Activated CD4-positive, alpha-beta T cell treated with anti-CD3 and anti-CD28 coated beads, Interleukin-2, amount 50 U/mL, for 1 hour (primary cell): Measurements from ENCODE around the gene CYP2C19.
"Not testable (repeated sequence)": the region's sequence is repeated elsewhere in the genome, so short reads cannot be mapped to it uniquely, and the experiment has no call there.

Experiments used
- DNase-seq: peaks from one replicate; pipeline ENCODE4 v3.0.0-alpha.2; 2020

Gene CYP2C19

DNA sequence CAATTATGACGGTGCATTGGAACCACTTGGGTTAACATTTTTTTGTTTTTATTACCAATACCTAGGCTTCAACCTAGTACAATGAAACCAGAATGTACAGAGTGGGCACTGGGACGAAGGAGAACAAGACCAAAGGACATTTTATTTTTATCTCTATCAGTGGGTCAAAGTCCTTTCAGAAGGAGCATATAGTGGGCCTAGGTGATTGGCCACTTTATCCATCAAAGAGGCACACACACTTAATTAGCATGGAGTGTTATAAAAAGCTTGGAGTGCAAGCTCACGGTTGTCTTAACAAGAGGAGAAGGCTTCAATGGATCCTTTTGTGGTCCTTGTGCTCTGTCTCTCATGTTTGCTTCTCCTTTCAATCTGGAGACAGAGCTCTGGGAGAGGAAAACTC is at the start of gene CYP2C19:
TSS of gene CYP2C19 (plus strand) at position 289 of the 400 bp plus-strand sequence. CDS start at position 314, 25 bp downstream.
- DNase-seq = no peak

DNA sequence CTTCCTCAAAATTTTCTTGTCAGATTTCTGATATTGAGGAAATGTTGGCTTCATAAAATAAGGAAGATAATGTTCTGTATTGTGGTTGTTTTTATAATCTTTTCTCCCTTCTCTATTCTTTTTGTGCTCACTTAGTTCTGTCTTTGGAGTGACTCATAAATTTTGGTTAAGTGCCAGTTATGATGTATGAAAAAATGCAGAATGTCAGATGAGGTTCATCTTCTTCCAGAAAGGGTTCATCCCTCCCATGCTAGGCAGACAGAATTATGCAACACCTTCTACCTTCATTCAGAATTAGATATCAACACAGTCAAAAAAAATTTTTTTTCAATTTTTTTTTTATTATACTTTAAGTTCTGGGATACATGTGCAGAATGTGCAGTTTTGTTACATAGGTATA is 36.6 kb upstream of the CYP2C19 start:
- no peak for DNase-seq

DNA sequence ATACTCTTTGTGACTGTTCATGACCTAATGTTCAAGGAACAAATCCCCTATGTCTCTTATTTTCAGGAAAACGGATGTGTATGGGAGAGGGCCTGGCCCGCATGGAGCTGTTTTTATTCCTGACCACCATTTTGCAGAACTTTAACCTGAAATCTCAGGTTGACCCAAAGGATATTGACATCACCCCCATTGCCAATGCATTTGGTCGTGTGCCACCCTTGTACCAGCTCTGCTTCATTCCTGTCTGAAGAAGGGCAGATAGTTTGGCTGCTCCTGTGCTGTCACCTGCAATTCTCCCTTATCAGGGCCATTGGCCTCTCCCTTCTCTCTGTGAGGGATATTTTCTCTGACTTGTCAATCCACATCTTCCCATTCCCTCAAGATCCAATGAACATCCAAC is 27.3 kb upstream of the CYP2C19 start:
- DNase-seq = no peak

DNA sequence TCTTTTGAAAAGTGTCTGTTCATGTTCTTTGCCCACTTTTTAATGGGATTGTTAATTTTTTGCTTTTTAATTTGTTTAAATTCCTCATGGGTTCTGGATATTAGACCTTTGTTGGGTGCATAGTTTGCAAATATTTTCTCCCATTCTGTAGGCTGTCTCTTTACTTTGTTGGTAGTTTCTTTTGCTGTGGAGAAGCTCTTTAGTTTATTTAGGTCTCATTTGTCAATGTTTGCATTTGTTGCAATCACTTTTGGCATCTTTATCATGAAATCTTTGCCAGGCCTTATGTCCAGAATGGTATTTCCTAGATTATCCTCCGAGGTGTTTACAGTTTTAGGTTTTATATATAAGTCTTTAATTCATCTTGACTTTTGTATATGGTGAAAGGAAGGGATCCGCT is 23.9 kb upstream of the CYP2C19 start:
- DNase-seq = no peak

DNA sequence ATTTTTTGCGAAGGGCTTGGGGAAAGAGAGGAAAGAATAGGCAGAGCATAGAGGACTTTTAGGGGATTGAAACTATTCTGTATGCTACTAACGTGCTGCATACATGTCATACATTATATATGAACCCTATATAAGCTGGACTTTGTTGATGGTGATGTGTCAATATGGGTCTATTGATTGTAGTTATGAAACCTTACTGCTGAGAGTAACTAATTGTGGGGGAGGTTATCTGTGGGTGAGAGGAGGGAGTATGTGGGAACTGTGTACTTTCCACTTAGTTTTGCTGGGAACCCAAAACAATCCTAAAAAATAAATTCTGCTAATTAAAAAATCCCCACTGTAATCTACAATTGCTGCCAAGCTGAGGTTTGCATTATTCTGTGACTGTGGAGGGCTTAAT is 15.3 kb upstream of the CYP2C19 start:
- DNase-seq = no peak

DNA sequence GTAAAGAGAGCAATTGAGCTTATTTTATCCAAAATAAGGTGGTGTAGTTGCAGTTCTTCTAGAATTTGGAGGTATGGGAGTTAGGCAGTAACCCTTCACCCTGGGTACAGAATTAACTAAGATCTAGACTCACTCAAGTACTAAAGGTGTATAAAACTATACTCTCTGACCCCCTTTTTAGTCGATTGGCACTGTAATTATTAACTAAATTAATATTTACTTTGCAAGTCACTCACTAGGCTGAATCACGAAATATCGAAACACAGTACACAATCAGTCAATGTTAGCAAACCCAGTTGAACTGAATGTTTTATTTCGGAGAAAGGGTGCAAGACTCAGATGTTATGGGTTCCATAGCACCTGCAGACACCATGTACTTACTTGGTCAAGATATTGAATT is 14.6 kb upstream of the CYP2C19 start:
- DNase-seq = no peak

DNA sequence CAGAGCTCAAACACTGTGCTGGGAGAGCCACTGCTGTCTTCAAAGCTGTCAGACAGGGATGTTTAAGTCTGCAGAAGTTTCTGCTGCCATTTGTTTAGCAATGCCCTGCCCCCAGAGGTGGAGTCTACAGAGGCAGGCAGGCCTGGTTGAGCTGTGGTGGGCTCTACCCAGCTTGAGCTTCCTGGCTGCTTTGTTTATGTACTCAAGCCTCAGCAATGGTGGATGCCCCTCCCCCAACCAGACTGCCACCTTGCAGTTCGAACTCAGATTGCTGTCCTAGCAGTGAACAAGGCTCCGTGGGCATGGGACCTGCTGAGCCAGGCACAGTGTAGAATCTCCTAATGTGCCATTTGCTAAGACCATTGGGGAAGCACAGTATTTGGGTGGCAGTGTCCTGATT is 4.6 kb upstream of the CYP2C19 start:
- DNase-seq = no peak

DNA sequence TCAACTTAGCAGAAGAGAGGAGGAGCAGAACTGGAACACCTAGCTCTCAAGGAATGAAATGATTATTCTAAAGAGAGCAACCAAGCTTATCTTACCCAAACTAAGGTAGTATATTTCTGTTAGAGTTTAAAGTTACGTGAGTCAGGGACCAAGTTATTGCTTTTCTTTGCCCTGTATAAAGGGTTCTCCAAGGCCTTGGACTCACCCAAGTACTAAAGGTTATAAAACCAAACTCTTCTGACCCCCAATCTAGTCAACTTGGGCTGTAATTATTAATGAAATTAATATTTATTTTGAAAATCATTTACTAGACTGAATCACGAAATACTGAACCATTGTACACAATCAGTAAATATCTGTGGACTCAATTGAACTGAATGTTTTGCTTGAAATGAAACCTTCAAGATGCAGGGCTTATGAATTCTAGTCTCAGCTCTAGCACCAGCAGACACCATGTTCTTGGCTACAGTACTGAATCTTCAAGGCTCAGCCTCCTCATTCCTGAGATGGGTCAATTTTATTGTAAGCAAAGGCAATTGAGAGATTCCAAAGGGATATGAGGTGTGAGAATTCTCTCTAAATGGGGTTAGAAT is 1.8 kb upstream of the CYP2C19 start:
- DNase-seq = no peak

DNA sequence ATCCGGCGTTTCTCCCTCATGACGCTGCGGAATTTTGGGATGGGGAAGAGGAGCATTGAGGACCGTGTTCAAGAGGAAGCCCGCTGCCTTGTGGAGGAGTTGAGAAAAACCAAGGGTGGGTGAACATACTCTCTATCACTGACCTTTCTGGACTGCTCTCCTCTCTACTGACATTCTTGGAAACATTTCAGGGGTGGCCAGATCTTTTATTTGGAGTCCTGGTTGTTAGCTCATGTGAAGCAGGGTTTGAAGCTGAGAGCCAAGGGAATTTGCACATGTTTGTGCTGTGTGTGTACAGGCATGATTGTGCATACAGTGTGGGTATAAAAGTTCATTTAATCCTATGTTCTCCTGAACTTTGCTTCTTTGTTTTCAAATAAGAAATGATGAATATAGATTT is 12.9 kb downstream of the CYP2C19 start:
- DNase-seq = not testable (repeated sequence)

DNA sequence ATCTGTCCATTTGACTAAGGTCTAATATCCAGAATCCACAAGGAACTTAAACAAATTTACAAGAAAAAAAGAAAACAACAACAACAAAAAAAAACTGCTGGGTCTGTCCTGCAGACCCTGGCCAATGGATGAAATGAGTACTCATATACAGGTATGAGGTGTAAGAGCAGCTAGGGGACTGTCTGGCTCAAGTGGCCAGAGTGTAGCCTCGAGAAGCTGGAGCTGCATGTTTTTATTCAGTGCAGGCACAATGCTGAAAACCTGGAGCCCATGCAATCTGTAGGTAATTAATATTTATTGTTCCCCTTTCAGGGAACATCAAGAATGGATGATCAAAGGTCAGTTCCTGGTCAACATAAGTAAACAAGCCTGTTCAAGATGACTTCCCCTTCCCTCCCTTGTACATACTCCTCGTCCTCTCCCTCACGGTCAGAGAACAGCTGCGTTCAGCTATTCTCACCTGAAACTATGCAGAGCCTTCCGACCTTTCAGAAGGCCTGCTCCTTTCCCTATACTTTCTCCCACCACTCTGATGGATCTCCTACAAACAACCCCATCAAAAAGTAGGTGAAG is 15.5 kb downstream of the CYP2C19 start:
- no peak for DNase-seq

DNA sequence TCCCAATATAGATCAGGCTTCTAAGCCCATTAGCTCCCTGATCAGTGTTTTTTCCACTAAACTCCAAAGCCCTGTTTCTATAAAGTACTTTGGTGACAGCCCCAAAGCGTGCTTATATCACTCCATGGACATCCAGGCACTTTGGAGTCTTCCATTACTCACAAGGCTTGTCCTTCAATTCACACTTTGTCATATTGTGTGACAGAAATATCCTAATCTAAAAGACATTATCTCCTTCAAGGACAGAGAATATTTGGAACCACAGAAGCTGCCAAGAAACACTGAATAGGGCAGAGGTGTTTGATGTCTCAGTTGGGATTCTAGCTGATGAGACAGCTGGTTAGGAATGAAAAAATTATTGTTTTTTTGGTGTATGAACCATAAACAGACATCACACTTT is 18.4 kb downstream of the CYP2C19 start:
- DNase-seq = no peak

DNA sequence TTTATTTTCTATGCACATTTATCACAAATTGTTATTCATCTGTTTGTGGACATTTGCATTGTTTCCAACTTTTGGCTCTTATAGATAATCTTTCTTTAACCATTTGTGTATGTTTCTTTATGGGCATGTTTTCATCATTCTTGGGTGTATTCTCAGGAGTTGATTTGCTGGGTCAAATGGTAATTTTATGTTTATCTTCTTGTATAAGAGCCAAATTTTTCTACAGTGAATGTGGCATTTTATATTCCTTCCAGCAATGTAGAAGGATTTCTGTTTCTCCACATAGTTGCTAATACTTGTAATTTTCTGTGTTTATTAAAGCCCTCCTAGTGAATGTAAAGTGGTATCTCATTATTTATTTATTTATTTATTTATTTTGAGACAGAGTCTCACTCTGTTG is 21.8 kb downstream of the CYP2C19 start:
- no peak for DNase-seq

DNA sequence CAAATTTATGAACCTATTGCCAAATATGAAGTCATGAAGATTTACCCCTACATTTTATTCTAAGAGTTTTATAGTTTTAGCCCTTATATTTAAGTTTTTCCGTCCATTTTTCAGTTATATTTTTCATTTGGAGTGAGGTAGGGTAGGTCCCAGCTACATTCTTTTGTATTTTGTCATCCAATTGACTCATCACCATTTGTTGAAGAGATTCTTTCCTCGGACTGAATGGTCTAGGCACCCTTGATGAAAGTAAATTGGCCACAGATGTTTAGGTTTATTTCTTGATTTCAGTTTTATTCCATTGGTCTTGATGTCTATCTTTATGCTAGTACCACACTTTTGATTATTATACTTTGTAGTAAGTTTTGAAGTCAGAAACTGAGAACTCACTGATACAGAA is 22.7 kb downstream of the CYP2C19 start:
- DNase-seq = no peak

DNA sequence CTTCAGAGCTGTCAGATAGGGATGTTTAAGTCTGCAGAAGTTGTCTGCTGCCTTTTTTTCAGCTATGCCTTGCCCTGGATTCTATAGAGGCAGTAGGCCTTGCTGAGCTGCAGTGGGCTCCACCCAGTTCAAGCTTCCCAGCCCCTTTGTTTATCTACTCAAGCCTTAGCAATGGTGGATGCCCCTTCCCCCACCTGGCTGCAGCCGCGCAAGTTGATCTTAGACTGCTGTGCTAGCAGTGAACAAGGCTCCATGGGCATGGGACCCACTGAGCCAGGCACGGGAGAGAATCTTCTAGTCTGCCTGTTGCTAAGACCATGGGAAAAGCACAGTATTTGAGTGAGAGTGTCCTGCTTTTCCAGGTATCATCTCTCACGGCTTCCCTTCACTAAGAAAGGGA is 38.1 kb downstream of the CYP2C19 start:
- DNase-seq = not testable (repeated sequence)

DNA sequence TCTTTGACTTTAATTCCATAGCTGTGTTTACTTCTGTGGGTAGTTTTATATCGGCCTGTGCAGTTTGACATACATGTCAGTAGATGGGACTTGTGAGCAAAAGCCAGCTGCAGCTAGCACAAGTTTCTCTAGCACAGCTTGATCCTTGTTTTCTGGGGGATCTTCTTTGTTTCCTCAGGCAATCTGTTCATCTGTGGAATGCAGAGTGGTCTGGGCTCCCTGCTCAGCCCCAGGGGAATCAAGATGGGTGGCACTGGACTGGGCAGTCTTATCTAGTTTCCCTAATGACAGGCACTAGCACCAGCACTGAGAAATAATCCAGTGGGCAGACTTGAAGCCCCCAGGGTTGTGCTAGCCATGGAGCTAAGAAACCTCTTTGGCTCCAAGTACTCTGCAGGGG is 40.8 kb downstream of the CYP2C19 start:
- DNase-seq = no peak

DNA sequence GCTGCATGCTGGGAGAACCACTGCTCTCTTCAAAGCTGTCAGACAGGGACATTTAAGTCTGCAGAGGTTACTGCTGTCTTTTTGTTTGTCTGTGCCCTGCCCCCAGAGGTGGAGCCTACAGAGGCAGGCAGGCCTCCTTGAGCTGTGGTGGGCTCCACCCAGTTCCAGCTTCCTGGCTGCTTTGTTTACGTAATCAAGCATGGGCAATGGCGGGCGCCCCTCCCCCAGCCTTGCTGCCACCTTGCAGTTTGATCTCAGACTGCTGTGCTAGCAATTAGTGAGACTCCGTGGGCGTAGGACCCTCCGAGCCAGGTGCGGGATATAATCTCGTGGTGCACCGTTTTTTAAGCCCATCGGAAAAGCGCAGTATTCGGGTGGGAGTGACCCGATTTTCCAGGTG is 67.5 kb downstream of the CYP2C19 start:
- not testable (repeated sequence) for DNase-seq

DNA sequence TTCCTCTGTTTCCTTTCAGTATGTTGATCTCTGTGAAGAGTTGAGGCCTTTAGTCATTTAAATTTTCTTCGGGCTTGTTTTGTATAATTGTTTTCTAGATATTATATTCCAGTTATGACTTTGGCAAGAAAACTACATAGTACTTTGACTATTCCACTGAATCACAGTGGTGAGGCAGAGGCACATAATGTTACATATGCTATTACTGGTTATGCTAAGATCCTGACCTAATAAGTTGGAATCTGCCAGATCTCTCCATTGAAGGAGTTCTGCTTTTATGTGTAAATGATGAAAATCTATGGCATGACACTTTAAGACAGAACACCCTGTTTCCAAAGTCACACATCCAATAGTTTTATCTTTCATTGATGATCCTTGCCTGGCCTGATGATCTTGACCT is 83.7 kb downstream of the CYP2C19 start:
- no peak for DNase-seq

DNA sequence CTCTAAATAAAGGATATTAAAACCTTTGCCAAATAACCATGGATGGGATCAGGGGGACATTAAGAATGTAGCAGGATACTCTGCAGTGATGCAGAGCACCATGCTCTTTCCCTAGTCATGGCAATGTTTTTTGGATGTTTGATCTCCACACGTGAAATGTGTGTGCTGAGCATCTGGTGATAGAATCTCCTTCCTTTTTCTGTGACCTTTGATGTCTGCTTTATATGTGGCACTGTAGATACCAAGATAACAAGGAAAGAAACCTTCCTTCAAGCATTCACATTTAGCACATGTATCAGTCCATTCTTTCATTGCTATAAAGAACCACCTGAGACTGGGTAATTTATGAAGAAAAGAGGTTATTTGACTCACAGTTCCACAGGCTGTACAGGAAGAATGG is 88.3 kb downstream of the CYP2C19 start:
- no peak for DNase-seq

DNA sequence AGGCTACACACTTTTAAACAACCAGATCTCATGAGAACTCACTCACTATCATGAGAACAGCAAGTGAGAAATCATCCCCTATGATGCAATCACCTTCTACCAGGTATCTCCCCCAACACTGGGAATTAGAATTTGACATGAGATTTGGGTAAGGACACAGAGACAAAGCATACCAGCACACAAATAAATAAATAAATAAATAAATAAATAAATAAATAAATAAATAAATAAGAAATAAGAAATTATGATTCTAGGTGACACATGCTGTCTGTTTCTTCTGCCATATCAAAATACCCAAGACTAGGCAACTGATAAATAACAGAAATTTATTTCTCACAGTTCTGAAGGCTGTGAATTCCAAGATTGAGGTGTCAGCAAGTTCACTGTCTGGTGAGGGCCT is 88.8 kb downstream of the CYP2C19 start:
- DNase-seq = no peak

DNA sequence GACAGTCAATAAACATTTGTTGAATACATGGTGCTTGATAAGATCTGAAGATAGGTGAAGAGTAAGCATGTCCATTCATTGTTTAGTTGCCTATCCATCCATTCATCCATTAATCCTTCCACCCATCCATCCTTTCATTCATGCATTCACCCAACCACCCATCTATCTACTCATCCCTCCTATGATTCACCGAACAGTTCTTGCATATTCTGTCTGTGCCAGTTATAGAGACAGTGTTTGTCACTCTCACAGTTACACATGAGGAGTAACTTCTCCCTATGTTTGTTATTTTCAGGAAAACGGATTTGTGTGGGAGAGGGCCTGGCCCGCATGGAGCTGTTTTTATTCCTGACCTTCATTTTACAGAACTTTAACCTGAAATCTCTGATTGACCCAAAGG is 90.0 kb downstream of the CYP2C19 start:
- DNase-seq = no peak

DNA sequence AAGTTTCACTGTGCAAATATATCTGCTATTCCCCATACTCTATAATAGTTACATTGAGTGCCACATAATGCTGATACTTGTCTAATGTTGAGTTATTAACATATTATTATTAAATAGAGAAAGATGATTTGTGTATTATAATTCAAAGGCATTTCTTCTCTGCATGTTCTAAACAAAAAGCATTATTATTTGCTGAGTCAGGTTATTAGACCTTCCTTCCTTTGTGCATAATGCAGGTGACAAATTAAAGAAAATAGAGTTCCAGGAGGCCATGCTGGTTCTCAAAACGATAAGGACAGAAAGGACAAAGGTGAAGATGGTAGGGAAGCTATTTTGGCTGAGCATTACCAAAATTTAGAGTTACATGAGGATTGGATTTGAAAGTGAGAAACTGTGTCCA is 90.6 kb downstream of the CYP2C19 start:
- DNase-seq = no peak

DNA sequence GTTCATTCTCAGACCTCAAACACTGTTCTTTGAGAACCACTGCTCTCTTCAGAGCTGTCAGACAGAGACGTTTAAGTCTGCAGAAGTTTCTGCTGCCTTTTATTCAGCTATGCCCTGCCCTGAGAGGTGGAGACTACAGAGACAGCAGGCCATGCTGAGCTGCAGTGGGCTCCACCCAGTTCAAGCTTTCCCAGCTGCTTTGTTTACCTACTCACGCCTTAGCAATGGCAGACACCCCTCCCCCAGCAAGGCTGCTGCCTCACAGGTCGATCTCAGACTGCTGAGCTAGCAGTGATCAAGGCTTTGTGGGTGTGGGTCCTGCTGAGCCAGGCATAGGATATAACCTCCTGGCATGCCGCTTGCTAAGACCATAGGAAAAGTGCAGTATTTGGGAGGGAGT is 95.5 kb downstream of the CYP2C19 start:
- DNase-seq = no peak

DNA sequence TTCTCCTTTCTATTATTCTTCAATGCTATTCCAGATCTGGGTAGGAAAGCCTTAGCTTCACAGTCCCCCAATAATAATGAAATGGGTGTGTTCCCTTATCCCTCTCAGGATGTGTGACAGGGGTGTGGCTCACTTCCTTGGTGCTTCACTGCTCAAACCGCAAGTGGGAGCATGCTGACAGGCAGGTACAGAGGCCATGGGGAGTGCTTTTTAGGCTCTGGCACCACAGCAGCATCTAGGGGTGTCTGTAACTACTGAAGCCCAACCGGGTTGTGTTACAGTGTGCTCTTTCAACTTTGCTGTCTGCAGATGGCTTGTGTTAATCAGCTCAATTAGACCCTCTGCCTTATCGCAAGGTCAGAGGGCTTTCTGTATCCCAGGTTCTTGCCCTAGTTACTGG is 96.6 kb downstream of the CYP2C19 start:
- DNase-seq = no peak

DNA sequence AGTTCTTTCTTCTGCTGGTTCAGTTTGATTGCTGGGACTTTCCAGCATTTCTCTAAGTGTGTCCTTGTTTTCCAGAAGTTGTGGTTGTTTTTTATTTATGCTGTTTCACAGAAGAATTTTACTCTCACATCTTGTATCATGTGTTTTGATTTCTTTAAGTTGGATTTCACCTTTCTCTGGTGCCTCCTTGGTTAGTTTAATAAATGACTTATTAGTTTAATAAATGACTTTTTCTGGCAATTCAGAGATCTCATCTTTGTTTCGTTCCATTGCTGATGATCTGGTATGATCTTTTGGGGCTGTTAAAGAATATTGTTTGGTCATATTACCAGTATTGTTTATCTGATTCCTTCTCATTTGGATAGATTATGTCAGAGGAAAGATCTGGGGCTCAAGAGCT is 116.2 kb downstream of the CYP2C19 start:
- DNase-seq = no peak

DNA sequence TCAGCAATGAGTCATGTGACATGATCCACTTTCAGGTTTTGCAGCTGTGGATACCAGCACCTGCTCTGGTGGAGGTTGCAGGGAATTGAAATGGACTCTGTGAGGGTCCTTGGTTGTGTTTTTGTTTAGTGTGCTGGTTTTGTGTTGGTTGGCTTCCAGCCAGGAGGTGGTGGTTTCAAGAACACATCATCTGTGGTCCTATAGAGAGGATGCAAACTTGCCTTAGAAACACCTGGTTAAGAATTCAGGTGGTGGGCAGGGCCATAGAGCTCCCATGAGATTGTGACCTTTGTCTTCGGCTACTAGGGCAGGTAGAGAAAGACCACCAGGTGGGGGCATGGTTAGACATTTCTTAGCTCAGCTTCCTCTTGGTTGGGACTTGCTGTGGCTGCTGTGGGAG is 116.7 kb downstream of the CYP2C19 start:
- no peak for DNase-seq

DNA sequence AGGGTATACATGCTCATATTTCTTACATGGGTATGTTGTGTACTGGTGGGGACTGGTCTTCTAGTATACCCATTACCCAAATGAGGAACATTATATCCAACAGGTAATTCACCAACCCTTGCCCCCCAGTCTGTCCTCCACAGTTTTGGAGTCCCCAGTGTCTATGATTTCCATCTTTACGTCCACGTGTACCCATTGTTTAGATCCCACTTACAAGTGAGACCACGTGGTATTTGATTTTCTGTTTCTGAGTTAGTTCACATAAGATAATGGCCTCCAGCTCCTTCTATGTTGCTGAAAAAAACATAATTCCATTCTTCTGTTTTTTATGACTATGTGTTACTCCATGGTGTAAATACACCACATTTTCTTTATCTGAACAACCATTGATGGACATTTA is 126.6 kb downstream of the CYP2C19 start:
- DNase-seq = no peak
